ENCODE data around the gene ADD2.

Gene ADD2

GRCh38 chr2:70683455-70683854 is 84.5 kb downstream of the ADD2 start:
- Histone ChIP-seq H3K79me1 (ENCODE audit: low read depth, low read length) (peaks cover 3% of the 10 kb centered on the region), H2AFZ (ENCODE audit: low read length) (no peak overlapping the region), H2BK12ac (ENCODE audit: low read length) (no peak overlapping the region), H4K91ac (ENCODE audit: low read depth, low read length, poor library complexity) (no peak overlapping the region), H3K9me3 (replicated peaks in 1 of 2; ENCODE audit: control insufficient read depth in 2 of 2, insufficient read depth in 1 of 2, low read depth in 1 of 2, low read length in 2 of 2) (no peaks in the 10 kb centered on the region), H3K4me2 (ENCODE audit: insufficient read depth, low read length, poor library complexity, severe bottlenecking) (no peak overlapping the region), H2BK120ac (ENCODE audit: low read depth, low read length) (no peak overlapping the region), H3K27ac (replicated peaks; ENCODE audit: low read length) (no peak overlapping the region), H3K23ac (ENCODE audit: low read depth, low read length, poor library complexity) (no peak overlapping the region), H3K14ac (ENCODE audit: low read length) (no peak overlapping the region), H3K27me3 (ENCODE audit: control insufficient read depth in 3 of 3, insufficient read depth in 3 of 3, low read depth in 1 of 3, low read length in 3 of 3) (no peaks in the 10 kb centered on the region), H2BK5ac (ENCODE audit: low read length) (no peak overlapping the region), H3K18ac (ENCODE audit: low read length) (peak overlapping the region; percentile 11), H3K4me3 (ENCODE audit: low read length in 2 of 2) (no peak overlapping the region), H3K9ac (ENCODE audit: low read depth, low read length, poor library complexity) (peak overlapping the region; percentile 44), H3K4me1 (ENCODE audit: control insufficient read depth in 2 of 2, insufficient read depth in 1 of 2, low read depth in 1 of 2, low read length in 2 of 2) (peaks cover 4 to 6% of the 10 kb centered on the region in 2 donors), H2AK5ac (ENCODE audit: low read depth, low read length) (no peak overlapping the region), H3K36me3 (replicated peaks in 1 of 2; ENCODE audit: control insufficient read depth in 2 of 2, insufficient read depth in 2 of 2, low read length in 2 of 2) (peaks cover 15 to 96% of the 10 kb centered on the region in 2 donors), H3K4ac (ENCODE audit: low read length) (no peak overlapping the region), H4K8ac (ENCODE audit: low read depth, low read length) (no peak overlapping the region), H2BK15ac (ENCODE audit: low read length) (no peak overlapping the region)
- no peak for DNase-seq (ENCODE audit: low spot score)
- no CpG with 5 or more reads among the region's 6 CpGs for WGBS, 2 donors (ENCODE audit: extremely low coverage in 2 of 2, insufficient read length in 2 of 2, insufficient replicate concordance in 1 of 2)

GRCh38 chr2:70680735-70681134 is 87.3 kb downstream of the ADD2 start:
- Histone ChIP-seq H2AK5ac (ENCODE audit: low read depth, low read length) (no peak overlapping the region), H3K9ac (ENCODE audit: low read depth, low read length, poor library complexity) (no peak overlapping the region), H4K8ac (ENCODE audit: low read depth, low read length) (no peak overlapping the region), H4K91ac (ENCODE audit: low read depth, low read length, poor library complexity) (no peak overlapping the region), H3K79me1 (ENCODE audit: low read depth, low read length) (peaks cover 3% of the 10 kb centered on the region), H2AFZ (ENCODE audit: low read length) (no peak overlapping the region), H3K23ac (ENCODE audit: low read depth, low read length, poor library complexity) (no peak overlapping the region), H3K14ac (ENCODE audit: low read length) (no peak overlapping the region), H2BK120ac (ENCODE audit: low read depth, low read length) (no peak overlapping the region), H3K4ac (ENCODE audit: low read length) (no peak overlapping the region), H2BK15ac (ENCODE audit: low read length) (no peak overlapping the region), H2BK12ac (ENCODE audit: low read length) (no peak overlapping the region), H3K4me2 (ENCODE audit: insufficient read depth, low read length, poor library complexity, severe bottlenecking) (no peak overlapping the region), H3K18ac (ENCODE audit: low read length) (no peak overlapping the region), H3K27me3 (ENCODE audit: control insufficient read depth in 3 of 3, insufficient read depth in 3 of 3, low read depth in 1 of 3, low read length in 3 of 3) (no peaks in the 10 kb centered on the region), H3K27ac (replicated peaks; ENCODE audit: low read length) (no peak overlapping the region), H3K9me3 (replicated peaks in 1 of 2; ENCODE audit: control insufficient read depth in 2 of 2, insufficient read depth in 1 of 2, low read depth in 1 of 2, low read length in 2 of 2) (no peaks in the 10 kb centered on the region), H2BK5ac (ENCODE audit: low read length) (no peak overlapping the region), H3K36me3 (replicated peaks in 1 of 2; ENCODE audit: control insufficient read depth in 2 of 2, insufficient read depth in 2 of 2, low read length in 2 of 2) (peaks cover 29 to 97% of the 10 kb centered on the region in 2 donors), H3K4me3 (ENCODE audit: low read length in 2 of 2) (no peak overlapping the region), H3K4me1 (ENCODE audit: control insufficient read depth in 2 of 2, insufficient read depth in 1 of 2, low read depth in 1 of 2, low read length in 2 of 2) (peaks cover 0 to 1% of the 10 kb centered on the region in 2 donors)
- WGBS, 2 donors (ENCODE audit: extremely low coverage in 2 of 2, insufficient read length in 2 of 2, insufficient replicate concordance in 1 of 2), result no CpG with 5 or more reads among the region's 2 CpGs
- DNase-seq (ENCODE audit: low spot score), result no peak

DNA sequence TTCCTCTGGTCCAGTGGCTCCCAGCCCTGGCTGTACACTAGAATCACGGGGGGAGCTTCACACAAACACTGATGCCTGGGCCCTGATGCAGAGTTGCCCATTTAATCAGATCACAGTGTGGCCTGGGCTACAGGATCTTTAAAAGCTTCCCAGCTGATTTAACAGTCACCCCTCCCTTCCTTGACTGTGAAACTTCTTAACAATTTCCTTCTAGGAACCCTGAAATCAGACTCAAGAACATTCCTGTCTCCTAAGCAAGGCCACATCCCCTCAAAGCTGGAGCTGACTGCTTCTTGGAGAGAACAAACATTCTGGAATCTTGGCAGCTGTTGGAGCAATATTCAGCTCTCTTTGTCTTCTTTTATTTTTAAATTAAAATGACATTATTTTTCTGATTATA is 88.7 kb downstream of the ADD2 start:
- Histone ChIP-seq H3K9me3 (replicated peaks in 1 of 2; ENCODE audit: control insufficient read depth in 2 of 2, insufficient read depth in 1 of 2, low read depth in 1 of 2, low read length in 2 of 2) (no peaks in the 10 kb centered on the region), H3K4me3 (ENCODE audit: low read length in 2 of 2) (no peak overlapping the region), H2BK15ac (ENCODE audit: low read length) (no peak overlapping the region), H3K18ac (ENCODE audit: low read length) (no peak overlapping the region), H3K23ac (ENCODE audit: low read depth, low read length, poor library complexity) (no peak overlapping the region), H3K27ac (replicated peaks; ENCODE audit: low read length) (no peak overlapping the region), H2AFZ (ENCODE audit: low read length) (no peak overlapping the region), H3K79me1 (ENCODE audit: low read depth, low read length) (peaks cover 3% of the 10 kb centered on the region), H4K8ac (ENCODE audit: low read depth, low read length) (no peak overlapping the region), H2BK5ac (ENCODE audit: low read length) (no peak overlapping the region), H3K4ac (ENCODE audit: low read length) (no peak overlapping the region), H2BK120ac (ENCODE audit: low read depth, low read length) (no peak overlapping the region), H3K4me2 (ENCODE audit: insufficient read depth, low read length, poor library complexity, severe bottlenecking) (no peak overlapping the region), H3K36me3 (replicated peaks in 1 of 2; ENCODE audit: control insufficient read depth in 2 of 2, insufficient read depth in 2 of 2, low read length in 2 of 2) (peaks cover 32 to 97% of the 10 kb centered on the region in 2 donors), H2AK5ac (ENCODE audit: low read depth, low read length) (no peak overlapping the region), H3K9ac (ENCODE audit: low read depth, low read length, poor library complexity) (no peak overlapping the region), H2BK12ac (ENCODE audit: low read length) (no peak overlapping the region), H3K27me3 (ENCODE audit: control insufficient read depth in 3 of 3, insufficient read depth in 3 of 3, low read depth in 1 of 3, low read length in 3 of 3) (no peaks in the 10 kb centered on the region), H3K14ac (ENCODE audit: low read length) (no peak overlapping the region), H4K91ac (ENCODE audit: low read depth, low read length, poor library complexity) (no peak overlapping the region), H3K4me1 (ENCODE audit: control insufficient read depth in 2 of 2, insufficient read depth in 1 of 2, low read depth in 1 of 2, low read length in 2 of 2) (no peaks in the 10 kb centered on the region)
- no CpG with 5 or more reads among the region's 1 CpG for WGBS, 2 donors (ENCODE audit: extremely low coverage in 2 of 2, insufficient read length in 2 of 2, insufficient replicate concordance in 1 of 2)
- no peak for DNase-seq (ENCODE audit: low spot score)

DNA sequence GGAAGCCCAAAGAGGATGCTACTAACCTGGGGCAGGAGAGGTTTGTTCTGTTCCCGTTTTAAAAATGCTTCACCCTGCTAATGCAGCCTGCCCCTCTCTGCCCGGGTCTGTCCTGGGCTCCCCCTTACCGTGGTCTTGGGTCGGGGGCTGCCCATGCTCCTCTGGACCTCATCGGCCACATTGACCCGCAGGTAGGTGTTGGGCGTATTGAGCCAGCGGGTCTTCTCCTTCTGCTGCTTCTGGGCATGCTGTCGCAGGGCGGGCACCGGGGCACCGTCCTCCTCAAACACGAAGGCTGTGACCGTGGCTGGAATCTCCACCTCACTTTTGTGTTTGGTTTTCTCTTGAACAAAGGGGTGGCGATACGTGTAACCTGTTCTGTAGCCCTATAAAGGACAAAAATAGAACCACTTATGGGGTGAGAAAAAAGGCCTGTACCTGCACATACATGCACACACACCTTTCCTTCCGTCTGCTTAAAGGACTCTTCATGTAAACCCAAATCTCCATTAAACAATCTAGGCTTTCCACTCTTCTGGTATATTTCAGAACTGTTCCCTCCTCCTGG is 89.3 kb downstream of the ADD2 start:
- WGBS, 2 donors (ENCODE audit: extremely low coverage in 2 of 2, insufficient read length in 2 of 2, insufficient replicate concordance in 1 of 2), result no CpG with 5 or more reads among the region's 17 CpGs
- H3K9me3 ChIP-seq (replicated peaks in 1 of 2; ENCODE audit: control insufficient read depth in 2 of 2, insufficient read depth in 1 of 2, low read depth in 1 of 2, low read length in 2 of 2), result no peaks in the 10 kb centered on the region
- DNase-seq (ENCODE audit: low spot score), result no peak
- H3K4me3 ChIP-seq (ENCODE audit: low read length in 2 of 2), result no peak overlapping the region
- no peak overlapping the region for H3K27ac ChIP-seq (replicated peaks; ENCODE audit: low read length)
- no peak overlapping the region for H3K4ac ChIP-seq (ENCODE audit: low read length)
- H3K36me3 ChIP-seq (replicated peaks in 1 of 2; ENCODE audit: control insufficient read depth in 2 of 2, insufficient read depth in 2 of 2, low read length in 2 of 2), result peaks cover 32 to 98% of the 10 kb centered on the region in 2 donors
- H2AFZ ChIP-seq (ENCODE audit: low read length), result no peak overlapping the region
- H2BK5ac ChIP-seq (ENCODE audit: low read length), result no peak overlapping the region
- H3K27me3 ChIP-seq (ENCODE audit: control insufficient read depth in 3 of 3, insufficient read depth in 3 of 3, low read depth in 1 of 3, low read length in 3 of 3), result no peaks in the 10 kb centered on the region
- H3K9ac ChIP-seq (ENCODE audit: low read depth, low read length, poor library complexity), result no peak overlapping the region
- no peak overlapping the region for H3K23ac ChIP-seq (ENCODE audit: low read depth, low read length, poor library complexity)
- no peak overlapping the region for H2BK15ac ChIP-seq (ENCODE audit: low read length)
- H3K18ac ChIP-seq (ENCODE audit: low read length), result no peak overlapping the region
- no peak overlapping the region for H4K8ac ChIP-seq (ENCODE audit: low read depth, low read length)
- H2BK120ac ChIP-seq (ENCODE audit: low read depth, low read length), result no peak overlapping the region
- peaks cover 3% of the 10 kb centered on the region for H3K79me1 ChIP-seq (ENCODE audit: low read depth, low read length)
- no peak overlapping the region for H3K4me2 ChIP-seq (ENCODE audit: insufficient read depth, low read length, poor library complexity, severe bottlenecking)
- no peak overlapping the region for H2AK5ac ChIP-seq (ENCODE audit: low read depth, low read length)
- H3K14ac ChIP-seq (ENCODE audit: low read length), result no peak overlapping the region
- H3K4me1 ChIP-seq (ENCODE audit: control insufficient read depth in 2 of 2, insufficient read depth in 1 of 2, low read depth in 1 of 2, low read length in 2 of 2), result no peaks in the 10 kb centered on the region
- no peak overlapping the region for H4K91ac ChIP-seq (ENCODE audit: low read depth, low read length, poor library complexity)
- H2BK12ac ChIP-seq (ENCODE audit: low read length), result no peak overlapping the region

Measured in neuronal stem cell (in vitro differentiated cells).